Smooth muscle cell (in vitro differentiated cells): Measurements from ENCODE around the gene PTPN23. TPM values are rescaled to one million over a fixed set of nuclear protein-coding genes. Genes with fewer than 3 reads are reported as not detected.

Experiments used
- DNase-seq: peaks from one replicate; lab custom pipeline; 2025; ENCODE audit not compliant: unreplicated experiment; lab: John Stamatoyannopoulos, UW
- H2AFZ ChIP-seq: fragments of 200-600 bp; sonication (generic); 2 replicates; pipeline ENCODE4 v1.6.0; 2016; ENCODE audit warnings: antibody characterized with exemption, low read depth, mild to moderate bottlenecking
- H3F3A ChIP-seq: fragments of 200-600 bp; sonication (generic); 2 replicates; pipeline ENCODE4 v1.6.0; 2017; ENCODE audit warnings: antibody characterized with exemption, low read depth
- H3K27ac ChIP-seq: fragments of 200-600 bp; sonication (generic); 2 replicates; pipeline ENCODE4 v1.5.1; 2016; ENCODE audit warnings: low read depth, mild to moderate bottlenecking
- H3K27me3 ChIP-seq: fragments of 200-600 bp; sonication (generic); 2 replicates; pipeline ENCODE4 v1.6.1; 2016; ENCODE audit warnings: low read depth, mild to moderate bottlenecking
- H3K36me3 ChIP-seq: fragments of 200-600 bp; sonication (generic); 2 replicates; pipeline ENCODE4 v1.5.1; 2016; ENCODE audit warnings: low read depth
- H3K4me1 ChIP-seq: fragments of 200-600 bp; sonication (generic); 2 replicates; pipeline ENCODE4 v1.5.1; 2016; ENCODE audit warnings: low read depth
- H3K4me2 ChIP-seq: fragments of 200-600 bp; sonication (generic); 2 replicates; pipeline ENCODE4 v1.6.0; 2016; ENCODE audit warnings: mild to moderate bottlenecking
- H3K4me3 ChIP-seq: fragments of 200-600 bp; sonication (generic); 2 replicates; pipeline ENCODE4 v1.5.1; 2016; ENCODE audit warnings: mild to moderate bottlenecking
- H3K79me2 ChIP-seq: fragments of 200-600 bp; sonication (generic); 2 replicates; pipeline ENCODE4 v1.6.0; 2016; ENCODE audit warnings: low read depth, mild to moderate bottlenecking
- H3K9ac ChIP-seq: fragments of 200-600 bp; sonication (generic); 2 replicates; pipeline ENCODE4 v1.6.0; 2016; ENCODE audit warnings: low read depth
- H3K9me3 ChIP-seq: fragments of 200-600 bp; sonication (generic); replicated peaks from 2 replicates; pipeline ENCODE4 v1.5.1; 2016; ENCODE audit warnings: low read depth
- H4K20me1 ChIP-seq: fragments of 200-600 bp; sonication (generic); 2 replicates; pipeline ENCODE4 v1.6.0; 2016; ENCODE audit warnings: low read depth
- WGBS: methylation state at CpG from one replicate; pipeline ENCODE4 v1.1.7; 2016; ENCODE audit warnings: low lambda C conversion rate; 5-methylcytosine and 5-hydroxymethylcytosine counted together
- polyA plus RNA-seq: library from polyadenylated mRNA; unstranded; fragments of >200 nt; fragmentation: Nextera tagmentation; extraction: Ambion mirVana; gene quantifications from 2 replicates; pipeline ENCODE4 v1.2.1, GENCODE V29; 2016
- total RNA-seq: library from RNA; depleted of rRNA; stranded (reverse); fragments of >200 nt; gene quantifications from 2 replicates; pipeline ENCODE4 v1.2.3, GENCODE V29; 2014
- TF ChIP-seq, protein P1 (sequence below): fragments of 200-600 bp; sonication (generic); IDR thresholded peaks from 2 replicates; pipeline ENCODE4 v1.5.1; 2017; ENCODE audit warnings: borderline replicate concordance, mild to moderate bottlenecking, antibody characterized with exemption; ENCODE audit not compliant: insufficient read depth, poor library complexity, severe bottlenecking

The PTPN23 gene
- total and polyA plus RNA-seq, 2 experiments from 2014 or later: 7.2 to 17.1 TPM

DNA sequence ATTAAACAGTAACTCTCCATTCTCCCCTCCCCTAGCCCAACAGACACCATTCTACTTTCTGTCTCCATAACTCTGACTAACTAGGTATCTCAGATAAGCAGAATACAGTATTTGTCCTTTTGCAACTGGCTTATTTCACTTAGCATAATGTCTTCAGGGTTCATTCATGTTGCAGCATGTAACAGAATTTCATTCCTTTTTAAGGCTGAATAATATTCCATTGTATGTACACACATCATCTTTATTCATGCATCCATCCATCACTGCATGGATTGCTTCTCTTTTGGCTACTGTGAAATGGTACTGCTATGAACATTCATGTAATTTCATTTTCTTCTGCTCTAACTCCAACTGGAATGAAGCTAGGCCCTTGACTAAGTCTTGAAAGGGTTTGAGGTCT, 2.0 kb upstream of the PTPN23 start:
- H3K27ac ChIP-seq: no peak overlapping the region

GRCh38 chr3:47379411-47379899, 1.4 kb upstream of the PTPN23 start:
- WGBS: 95% methylated on average over 18 of the region's 19 CpGs
- peak overlapping the region; percentile 95 for H3K27ac ChIP-seq
- peaks cover 45% of the 10 kb centered on the region for H3K79me2 ChIP-seq

More for the DNA sequence above, 2.0 kb upstream of the PTPN23 start:
- peaks cover 5% of the 10 kb centered on the region for H3F3A ChIP-seq
- no peaks in the 10 kb centered on the region for H3K27me3 ChIP-seq
- H4K20me1 ChIP-seq: peaks cover 23% of the 10 kb centered on the region
- TF ChIP-seq, protein P1, sequence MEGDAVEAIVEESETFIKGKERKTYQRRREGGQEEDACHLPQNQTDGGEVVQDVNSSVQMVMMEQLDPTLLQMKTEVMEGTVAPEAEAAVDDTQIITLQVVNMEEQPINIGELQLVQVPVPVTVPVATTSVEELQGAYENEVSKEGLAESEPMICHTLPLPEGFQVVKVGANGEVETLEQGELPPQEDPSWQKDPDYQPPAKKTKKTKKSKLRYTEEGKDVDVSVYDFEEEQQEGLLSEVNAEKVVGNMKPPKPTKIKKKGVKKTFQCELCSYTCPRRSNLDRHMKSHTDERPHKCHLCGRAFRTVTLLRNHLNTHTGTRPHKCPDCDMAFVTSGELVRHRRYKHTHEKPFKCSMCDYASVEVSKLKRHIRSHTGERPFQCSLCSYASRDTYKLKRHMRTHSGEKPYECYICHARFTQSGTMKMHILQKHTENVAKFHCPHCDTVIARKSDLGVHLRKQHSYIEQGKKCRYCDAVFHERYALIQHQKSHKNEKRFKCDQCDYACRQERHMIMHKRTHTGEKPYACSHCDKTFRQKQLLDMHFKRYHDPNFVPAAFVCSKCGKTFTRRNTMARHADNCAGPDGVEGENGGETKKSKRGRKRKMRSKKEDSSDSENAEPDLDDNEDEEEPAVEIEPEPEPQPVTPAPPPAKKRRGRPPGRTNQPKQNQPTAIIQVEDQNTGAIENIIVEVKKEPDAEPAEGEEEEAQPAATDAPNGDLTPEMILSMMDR: no peak
- DNase-seq: no peak
- no peak overlapping the region for H3K9ac ChIP-seq
- H3K9me3 ChIP-seq: no peaks in the 10 kb centered on the region
- no peak overlapping the region for H2AFZ ChIP-seq
- peaks cover 40% of the 10 kb centered on the region for H3K79me2 ChIP-seq
- peak overlapping the region; percentile 96 for H3K4me2 ChIP-seq
- H3K4me1 ChIP-seq: peaks cover 18% of the 10 kb centered on the region
- peak overlapping the region; percentile 72 for H3K4me3 ChIP-seq
- no peaks in the 10 kb centered on the region for H3K36me3 ChIP-seq

GRCh38 chr3:47380026-47380600, 708 bp upstream of the PTPN23 start:
- Histone ChIP-seq H4K20me1 (peaks cover 32% of the 10 kb centered on the region), H2AFZ (peak overlapping the region; percentile 42), H3K27ac (peak overlapping the region; percentile 95), H3F3A (peaks cover 5% of the 10 kb centered on the region), H3K79me2 (peaks cover 51% of the 10 kb centered on the region), H3K9ac (peak overlapping the region; percentile 97), H3K27me3 (no peaks in the 10 kb centered on the region), H3K36me3 (no peaks in the 10 kb centered on the region), H3K9me3 (no peaks in the 10 kb centered on the region), H3K4me1 (peaks cover 18% of the 10 kb centered on the region), H3K4me3 (peak overlapping the region; percentile 72), H3K4me2 (peak overlapping the region; percentile 96)
- TF ChIP-seq, protein P1: no peak
- no peak for DNase-seq
- 18% methylated on average over 17 of the region's 23 CpGs for WGBS

More at GRCh38 chr3:47379411-47379899, 1.4 kb upstream of the PTPN23 start:
- Histone ChIP-seq H3F3A (peaks cover 5% of the 10 kb centered on the region), H3K9me3 (no peaks in the 10 kb centered on the region), H4K20me1 (peaks cover 27% of the 10 kb centered on the region), H2AFZ (no peak overlapping the region), H3K4me1 (peaks cover 18% of the 10 kb centered on the region), H3K27me3 (no peaks in the 10 kb centered on the region), H3K9ac (peak overlapping the region; percentile 97), H3K4me3 (peak overlapping the region; percentile 72), H3K4me2 (peak overlapping the region; percentile 96), H3K36me3 (no peaks in the 10 kb centered on the region)
- no peak for DNase-seq
- TF ChIP-seq, protein P1: no peak
